OCI-LY3 (cell line): ENCODE measurements around the gene CMTM2.
"Not testable (repeated sequence)": the region's sequence is repeated elsewhere in the genome, so short reads cannot be mapped to it uniquely, and the experiment has no call there.

Experiments
- H2AFZ ChIP-seq: fragments of 200-600, 300-600 bp; shearing (Covaris generic); 2 replicates; pipeline ENCODE4 v1.6.0; 2014; ENCODE audit warnings: antibody characterized with exemption, low read depth, low read length
- H3K27ac ChIP-seq: fragments of 200-600, 300-600 bp; sonication (generic); 2 replicates; pipeline ENCODE4 v1.5.1; 2014; ENCODE audit warnings: mild to moderate bottlenecking, low read length, moderate library complexity, mixed read lengths
- H3K27me3 ChIP-seq: fragments of 200-600, 300-600 bp; sonication (generic); 2 replicates; pipeline ENCODE4 v1.6.1; 2014; ENCODE audit warnings: low read depth, low read length, mixed read lengths
- H3K36me3 ChIP-seq: fragments of 200-600, 300-600 bp; sonication (generic); replicated peaks from 2 replicates; pipeline ENCODE3; 2014; ENCODE audit warnings: low read depth, low read length, mixed read lengths
- H3K4me1 ChIP-seq: fragments of 300-600, 200-600 bp; sonication (generic); 2 replicates; pipeline ENCODE4 v1.6.1; 2014; ENCODE audit warnings: low read length, mixed read lengths
- H3K4me2 ChIP-seq: fragments of 200-600, 300-600 bp; sonication (generic); 2 replicates; pipeline ENCODE4 v1.6.1; 2014; ENCODE audit warnings: low read length, mixed read lengths
- H3K4me3 ChIP-seq: fragments of 300-600, 200-600 bp; sonication (generic); 2 replicates; pipeline ENCODE4 v1.5.1; 2014; ENCODE audit warnings: antibody characterized with exemption, mild to moderate bottlenecking, low read length, moderate library complexity
- H3K79me2 ChIP-seq: fragments of 300-600, 200-600 bp; shearing (Covaris generic); 2 replicates; pipeline ENCODE4 v1.6.1; 2014; ENCODE audit warnings: mild to moderate bottlenecking, low read length, mixed read lengths
- H3K9ac ChIP-seq: fragments of 300-600, 200-600 bp; shearing (Covaris generic); 2 replicates; pipeline ENCODE4 v1.6.0; 2014; ENCODE audit warnings: mild to moderate bottlenecking, low read length, moderate library complexity
- H3K9me3 ChIP-seq: fragments of 200-600, 300-600 bp; shearing (Covaris generic); 2 replicates; pipeline ENCODE4 v1.6.1; 2014; ENCODE audit warnings: low read length, mixed read lengths; ENCODE audit not compliant: insufficient read depth
- H4K20me1 ChIP-seq: fragments of 200-600, 300-600 bp; sonication (generic); 2 replicates; pipeline ENCODE4 v1.6.1; 2016; ENCODE audit warnings: low read length, mixed read lengths; ENCODE audit not compliant: insufficient read depth
- CTCF ChIP-seq: fragments of 200-600, 300-600 bp; sonication (generic); IDR thresholded peaks from 2 replicates; pipeline ENCODE4 v1.5.1; 2014; ENCODE audit warnings: antibody characterized with exemption, low read length, low read depth
- EZH2phosphoT487 ChIP-seq: fragments of 200-600 bp; shearing (Covaris generic); IDR thresholded peaks from 2 replicates; pipeline ENCODE4 v1.6.1; 2018; ENCODE audit warnings: antibody characterized with exemption, mixed run types, low read depth

CMTM2 gene

GRCh38 chr16:66610111-66610820 is 31.0 kb downstream of the CMTM2 start:
- no peak overlapping the region for H3K9ac ChIP-seq
- H3K79me2 ChIP-seq: peaks cover 21% of the 10 kb centered on the region
- peaks cover 35% of the 10 kb centered on the region for H4K20me1 ChIP-seq
- H3K9me3 ChIP-seq: no peaks in the 10 kb centered on the region
- H3K27me3 ChIP-seq: no peaks in the 10 kb centered on the region
- H3K4me1 ChIP-seq: peaks cover 31% of the 10 kb centered on the region
- H3K36me3 ChIP-seq: peaks cover 41% of the 10 kb centered on the region
- no peak overlapping the region for H3K4me3 ChIP-seq
- H2AFZ ChIP-seq: no peak overlapping the region
- no peak overlapping the region for H3K27ac ChIP-seq
- H3K4me2 ChIP-seq: no peak overlapping the region
- no peak for TF ChIP-seq EZH2phosphoT487
- TF ChIP-seq CTCF: no peak

- Histone ChIP-seq H4K20me1 (peaks cover 27% of the 10 kb centered on the region), H3K4me1 (peaks cover 20% of the 10 kb centered on the region), H3K36me3 (peaks cover 41% of the 10 kb centered on the region)
- H3K4me2 ChIP-seq, H3K27me3 ChIP-seq, H3K79me2 ChIP-seq, H2AFZ ChIP-seq, H3K9ac ChIP-seq, H3K27ac ChIP-seq, H3K9me3 ChIP-seq, H3K4me3 ChIP-seq: not testable (repeated sequence)
Measured at GRCh38 chr16:66611911-66612310, 32.6 kb downstream of the CMTM2 start.

- no peak overlapping the region for H3K27ac ChIP-seq
- H3K4me2 ChIP-seq: no peak overlapping the region
- H3K27me3 ChIP-seq: no peaks in the 10 kb centered on the region
- peaks cover 2% of the 10 kb centered on the region; the same call in 1 of the 2 replicates for H3K79me2 ChIP-seq
- no peak overlapping the region for H3K9ac ChIP-seq
- H3K4me3 ChIP-seq: no peak overlapping the region
- H2AFZ ChIP-seq: no peak overlapping the region
- H3K4me1 ChIP-seq: peaks cover 15% of the 10 kb centered on the region
- peaks cover 22% of the 10 kb centered on the region for H4K20me1 ChIP-seq
- TF ChIP-seq CTCF: no peak
- TF ChIP-seq EZH2phosphoT487: no peak
- no peaks in the 10 kb centered on the region for H3K9me3 ChIP-seq
- peaks cover 36% of the 10 kb centered on the region for H3K36me3 ChIP-seq
Measured at GRCh38 chr16:66612422-66612821, 33.2 kb downstream of the CMTM2 start.

- no peak overlapping the region for H2AFZ ChIP-seq
- H3K36me3 ChIP-seq: peaks cover 27% of the 10 kb centered on the region
- H3K4me2 ChIP-seq: no peak overlapping the region
- peaks cover 2% of the 10 kb centered on the region for H3K4me1 ChIP-seq
- TF ChIP-seq CTCF: no peak
- TF ChIP-seq EZH2phosphoT487: no peak
- no peaks in the 10 kb centered on the region for H3K9me3 ChIP-seq
- H3K9ac ChIP-seq: no peak overlapping the region
- no peak overlapping the region for H3K4me3 ChIP-seq
- H3K27me3 ChIP-seq: no peaks in the 10 kb centered on the region
- peaks cover 5% of the 10 kb centered on the region; the same call in 1 of the 2 replicates for H4K20me1 ChIP-seq
- H3K27ac ChIP-seq: no peak overlapping the region
- no peaks in the 10 kb centered on the region for H3K79me2 ChIP-seq
Measured at GRCh38 chr16:66614161-66614802, 35.0 kb downstream of the CMTM2 start.
